Stimulated activated naive B cell treated with anti-CD40 and anti-IgM and Interleukin-4, amounts not matched to agents 10 μg/mL and 1 μg/mL and 100 μg/mL, for 72 hours (primary cell): ENCODE measurements around the gene CEP290.
"Not testable (repeated sequence)": the region's sequence is repeated elsewhere in the genome, so short reads cannot be mapped to it uniquely, and the experiment has no call there.

Source experiments
- ATAC-seq, 2 donors: fragments of 150-1000 bp; cut with Tn5 transposase; replicated peaks; 2 replicates each; pipeline ENCODE4 v1.10.0; 2021; ENCODE audit warnings: moderate library complexity in 1 of 2
- DNase-seq: peaks from one replicate; pipeline ENCODE4 v3.0.0; 2021
- H3K27ac Mint-ChIP-seq: one replicate; pipeline ENCODE4 v1.8.0; 2022; ENCODE audit warnings: mild to moderate bottlenecking, mixed read lengths
- H3K27me3 Mint-ChIP-seq, 2 donors: one replicate each; pipeline ENCODE4 v1.8.0; 2022; ENCODE audit warnings: mixed read lengths in 2 of 2
- H3K36me3 Mint-ChIP-seq, 2 donors: one replicate each; pipeline ENCODE4 v1.8.0; 2022; ENCODE audit warnings: mixed read lengths in 2 of 2, mild to moderate bottlenecking in 1 of 2
- H3K4me1 Mint-ChIP-seq, 2 donors: one replicate each; pipeline ENCODE4 v1.8.0; 2022; ENCODE audit warnings: mixed read lengths in 2 of 2, mild to moderate bottlenecking in 1 of 2
- H3K4me3 Mint-ChIP-seq, 2 donors: one replicate each; pipeline ENCODE4 v1.8.0; 2022; ENCODE audit warnings: mild to moderate bottlenecking in 2 of 2, mixed read lengths in 2 of 2, moderate library complexity in 1 of 2
- H3K9me3 Mint-ChIP-seq, 2 donors: one replicate each; pipeline ENCODE4 v1.8.0; 2022; ENCODE audit warnings: mixed read lengths in 2 of 2, mild to moderate bottlenecking in 1 of 2

The CEP290 gene

DNA sequence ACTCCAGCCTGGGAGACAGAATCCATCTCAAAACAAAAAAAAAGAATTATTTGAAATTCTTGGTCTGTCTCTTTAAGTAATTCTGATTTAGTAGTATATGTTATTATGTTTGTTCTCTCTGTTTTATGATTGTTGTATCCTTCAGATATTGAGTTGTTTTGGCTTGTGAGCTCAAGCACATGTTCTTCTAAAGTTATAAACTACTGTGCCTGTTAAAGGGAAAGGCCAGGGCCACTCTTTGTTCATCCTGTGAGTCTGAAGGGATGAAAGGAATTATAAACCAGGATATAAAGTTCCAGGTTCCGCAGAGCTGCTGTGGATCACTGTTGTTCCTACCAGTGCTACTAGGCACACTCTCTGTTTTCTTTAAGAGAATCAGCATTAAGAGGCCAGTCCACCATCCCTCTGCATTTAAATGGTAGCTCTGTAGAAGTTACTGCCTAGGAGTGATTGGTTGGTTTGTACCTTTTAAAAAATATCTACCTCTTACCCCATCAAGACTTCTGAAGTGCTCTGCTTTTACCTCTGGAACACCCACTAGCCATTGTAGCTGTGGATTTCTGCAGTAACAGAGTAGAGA is 14.3 kb upstream of the CEP290 start:
- DNase-seq: no peak
- Mint-ChIP-seq H3K27ac (no peak overlapping the region), H3K36me3 (peaks cover 8 to 15% of the 10 kb centered on the region in 2 donors), H3K9me3 (no peaks in the 10 kb centered on the region), H3K4me1 (no peaks in the 10 kb centered on the region), H3K27me3 (no peaks in the 10 kb centered on the region), H3K4me3 (no peak overlapping the region)
- ATAC-seq: no peak

DNA sequence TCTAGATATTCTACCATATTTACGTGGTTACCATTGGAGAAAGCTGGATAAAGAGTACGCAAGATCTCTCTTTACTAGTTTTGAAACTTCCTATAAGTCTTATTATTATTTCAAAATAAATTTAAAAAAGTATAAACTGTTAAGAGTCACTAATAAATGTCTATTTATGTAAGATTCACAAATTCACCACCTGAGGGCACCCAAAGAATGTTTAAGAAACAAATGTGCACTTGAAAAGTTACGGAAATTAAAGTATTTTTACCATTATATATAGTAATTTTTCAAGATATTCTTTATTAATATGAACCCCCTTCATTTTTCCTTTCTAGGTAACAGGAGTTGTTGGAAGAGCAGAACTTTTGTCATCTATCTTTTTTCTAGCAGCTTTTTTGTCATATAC is 12.1 kb upstream of the CEP290 start:
- H3K36me3 Mint-ChIP-seq: peaks cover 12 to 21% of the 10 kb centered on the region in 2 donors
- no peak for DNase-seq
- H3K27ac Mint-ChIP-seq: no peak overlapping the region
- no peaks in the 10 kb centered on the region for H3K9me3 Mint-ChIP-seq
- H3K4me1 Mint-ChIP-seq: peaks cover 0 to 8% of the 10 kb centered on the region in 2 donors
- no peaks in the 10 kb centered on the region for H3K27me3 Mint-ChIP-seq
- no peak overlapping the region for H3K4me3 Mint-ChIP-seq
- ATAC-seq: no peak

DNA sequence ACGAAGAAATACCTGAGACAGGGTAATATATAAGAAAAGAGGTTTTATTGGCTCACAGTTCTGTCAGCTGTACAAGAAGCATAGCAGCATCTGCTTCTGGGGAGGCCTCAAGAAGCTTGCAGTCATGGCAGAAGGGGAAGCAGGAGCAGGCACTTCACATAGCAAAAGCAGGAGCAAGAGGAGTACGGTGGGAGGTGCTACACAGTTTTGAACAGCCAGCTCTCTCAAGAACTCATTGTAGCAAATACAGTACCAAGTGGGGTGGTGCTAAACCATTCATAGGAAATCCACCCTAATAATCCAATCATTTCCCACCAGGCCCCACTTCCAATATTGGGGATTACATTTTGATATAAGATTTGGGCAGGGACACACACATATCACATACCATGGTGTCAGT is 8.2 kb upstream of the CEP290 start:
- Mint-ChIP-seq H3K27me3 (no peaks in the 10 kb centered on the region), H3K27ac (no peak overlapping the region), H3K4me1 (peaks cover 6 to 23% of the 10 kb centered on the region in 2 donors), H3K36me3 (peaks cover 9 to 13% of the 10 kb centered on the region in 2 donors), H3K4me3 (no peak overlapping the region), H3K9me3 (no peaks in the 10 kb centered on the region)
- ATAC-seq: no peak
- no peak for DNase-seq

DNA sequence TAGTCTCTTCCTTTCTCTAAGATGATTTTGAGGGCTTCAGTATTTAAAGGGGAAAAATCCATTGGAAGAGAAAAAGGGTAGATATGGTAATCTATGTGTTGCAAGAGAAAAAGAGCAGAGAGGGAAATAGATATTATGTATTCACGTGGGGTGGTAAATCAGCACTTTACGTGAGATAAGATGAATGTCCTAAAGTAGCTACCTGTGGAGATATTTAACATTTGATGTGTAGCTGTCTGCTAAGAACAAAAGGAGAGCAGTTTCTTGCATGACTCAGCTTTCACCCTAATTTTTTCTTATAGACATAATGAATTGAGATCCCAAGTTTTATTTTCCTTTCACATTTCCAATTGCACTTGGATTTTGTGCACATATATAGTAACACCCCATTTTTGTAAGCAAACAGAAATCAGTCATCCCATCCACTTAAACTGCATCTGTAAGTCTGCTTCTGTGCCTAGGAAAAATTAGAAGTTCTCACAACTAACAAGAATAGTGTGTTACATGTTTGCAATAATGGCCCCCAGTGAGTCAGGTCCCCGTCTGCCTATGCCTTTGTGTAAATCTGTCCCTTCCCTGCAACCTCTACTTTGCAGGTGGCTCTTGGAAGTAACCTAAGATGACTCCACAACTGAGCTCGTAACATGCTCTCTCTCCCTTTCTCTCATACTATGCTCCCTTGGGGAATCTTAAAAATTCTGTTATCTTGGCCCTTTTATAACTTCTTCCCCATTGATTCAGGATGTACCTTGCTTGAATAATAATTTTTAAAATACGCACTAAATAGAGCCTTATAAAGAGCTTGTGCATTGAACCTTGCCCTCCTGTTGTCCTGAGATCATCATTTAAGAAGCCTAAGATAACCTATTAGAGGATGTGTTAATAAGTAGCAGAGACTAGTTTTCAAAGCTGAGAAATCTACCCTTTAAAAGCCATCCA is 3.9 kb upstream of the CEP290 start:
- Mint-ChIP-seq H3K4me1 (peaks cover 10 to 36% of the 10 kb centered on the region in 2 donors), H3K27me3 (no peaks in the 10 kb centered on the region), H3K27ac (no peak overlapping the region), H3K4me3 (no peak overlapping the region), H3K9me3 (no peaks in the 10 kb centered on the region), H3K36me3 (peaks cover 8 to 9% of the 10 kb centered on the region in 2 donors)
- ATAC-seq: no peak
- no peak for DNase-seq

DNA sequence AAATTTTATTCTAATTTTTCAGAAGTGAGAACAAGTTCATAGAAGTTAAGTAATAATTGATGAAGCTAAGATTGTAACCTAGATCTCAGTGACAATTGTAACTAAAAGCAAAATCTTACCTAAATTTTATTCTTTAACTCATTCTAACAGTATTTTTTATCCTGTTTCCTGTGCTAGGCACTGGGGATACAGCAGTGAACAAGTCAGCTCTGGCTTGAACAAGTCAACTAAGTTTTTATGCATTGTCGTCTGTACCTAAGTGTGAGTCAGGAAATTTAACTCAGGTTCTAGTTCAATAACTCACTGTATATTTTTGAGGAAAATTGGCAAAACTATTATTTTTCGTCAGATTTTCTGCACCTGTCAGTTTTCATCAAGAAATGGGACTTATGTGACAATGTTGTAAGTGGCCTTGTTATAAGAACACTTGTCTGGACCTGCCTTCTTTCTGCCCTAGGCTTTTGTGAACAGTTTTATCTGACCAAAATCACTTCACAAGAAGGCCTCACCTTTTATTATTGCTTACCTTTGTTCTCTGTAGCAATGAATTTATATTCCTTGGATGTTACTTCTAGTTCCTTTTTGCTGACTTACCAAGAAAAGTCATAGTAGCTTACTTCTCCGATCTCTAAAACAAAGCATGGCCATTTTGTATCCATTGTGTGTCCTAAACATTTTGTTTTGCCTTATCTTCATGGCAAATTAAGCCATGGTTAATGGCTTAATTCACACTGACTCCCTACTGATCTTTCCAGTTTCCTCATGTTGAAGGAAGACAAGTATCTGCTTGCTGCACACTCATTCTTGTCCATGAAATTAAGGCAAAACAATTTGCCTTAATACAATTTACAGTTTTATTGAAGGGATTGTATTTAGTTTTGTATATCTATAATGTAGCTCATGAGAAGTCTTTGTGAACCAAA is 2.9 kb upstream of the CEP290 start:
- Mint-ChIP-seq H3K36me3 (peaks cover 2 to 11% of the 10 kb centered on the region in 2 donors), H3K4me3 (no peak overlapping the region), H3K27ac (no peak overlapping the region), H3K27me3 (no peaks in the 10 kb centered on the region), H3K9me3 (no peaks in the 10 kb centered on the region), H3K4me1 (peaks cover 11 to 29% of the 10 kb centered on the region in 2 donors)
- no peak for DNase-seq
- ATAC-seq: no peak

DNA sequence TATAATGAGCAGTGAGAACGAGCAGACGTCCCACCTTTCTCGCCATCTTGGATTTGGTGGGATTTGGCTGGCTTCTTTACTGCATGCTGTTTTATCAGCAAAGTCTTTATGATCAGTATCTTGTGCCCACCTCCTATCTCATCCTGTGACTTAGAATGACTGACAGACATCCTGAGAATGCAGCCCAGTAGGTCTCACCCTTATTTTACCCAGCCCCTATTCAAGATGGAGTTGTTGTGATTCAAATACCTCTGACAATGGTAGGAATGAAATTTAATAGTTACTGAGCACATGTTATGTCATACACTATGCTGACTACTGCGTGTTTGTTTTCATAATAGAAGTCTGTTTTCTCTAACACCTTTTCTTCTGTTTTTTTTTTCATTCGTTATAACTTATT is 2.1 kb upstream of the CEP290 start:
- ATAC-seq (no peak), DNase-seq (no peak)

DNA sequence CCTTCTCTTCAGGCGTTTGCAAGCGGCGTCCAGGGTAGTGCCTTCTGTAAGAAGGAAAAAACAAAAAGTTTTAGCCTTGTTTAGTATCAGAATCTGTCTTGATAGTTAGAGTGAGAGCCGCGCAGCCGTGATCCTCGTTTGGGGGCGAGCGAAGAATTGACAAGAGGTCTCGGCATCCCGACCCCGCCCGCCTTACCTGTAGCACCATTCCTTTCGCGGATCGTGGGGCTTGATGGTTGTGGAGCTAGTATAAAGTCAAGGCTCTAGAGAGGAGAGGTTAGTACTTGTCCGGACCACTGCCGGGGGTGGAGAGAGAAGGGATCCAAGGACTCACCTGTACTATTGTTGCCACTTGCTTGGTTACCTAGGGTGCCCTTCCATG is 713 bp upstream of the CEP290 start:
- H3K9me3 Mint-ChIP-seq: no peaks in the 10 kb centered on the region
- H3K4me3 Mint-ChIP-seq: peak overlapping the region; percentile 94 to 98
- peak overlapping the region; percentile 97 for H3K27ac Mint-ChIP-seq
- no peaks in the 10 kb centered on the region for H3K27me3 Mint-ChIP-seq
- peaks cover 17 to 30% of the 10 kb centered on the region in 2 donors for H3K4me1 Mint-ChIP-seq
- H3K36me3 Mint-ChIP-seq: peaks cover 9 to 20% of the 10 kb centered on the region in 2 donors
- ATAC-seq: peak in 1 of 2 donors; percentile 0
- no peak for DNase-seq

More for the DNA sequence above, 2.1 kb upstream of the CEP290 start:
- no peak overlapping the region for H3K4me3 Mint-ChIP-seq
- no peaks in the 10 kb centered on the region for H3K9me3 Mint-ChIP-seq
- no peaks in the 10 kb centered on the region for H3K27me3 Mint-ChIP-seq
- no peak overlapping the region for H3K27ac Mint-ChIP-seq
- peaks cover 0 to 9% of the 10 kb centered on the region in 2 donors for H3K36me3 Mint-ChIP-seq
- peaks cover 11 to 28% of the 10 kb centered on the region in 2 donors for H3K4me1 Mint-ChIP-seq

DNA sequence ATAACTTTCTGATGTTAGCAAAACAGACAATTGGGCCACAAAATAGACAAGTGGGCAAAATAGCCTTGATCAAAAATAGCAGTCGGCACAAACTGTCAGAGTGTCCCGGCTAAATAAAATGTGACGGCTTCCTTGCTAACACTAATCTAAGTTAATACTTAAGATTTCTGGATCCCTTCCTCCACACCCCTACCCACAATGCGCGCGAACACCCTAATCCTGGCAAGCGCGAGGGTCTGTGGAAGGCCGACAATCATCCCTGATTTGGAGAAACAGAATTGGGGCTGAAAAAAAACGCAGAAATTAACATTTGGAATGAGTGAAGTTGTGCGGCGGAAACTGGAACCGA is 489 bp downstream of the CEP290 start:
- Mint-ChIP-seq H3K4me1 (peaks cover 17 to 33% of the 10 kb centered on the region in 2 donors), H3K36me3 (peaks cover 14 to 27% of the 10 kb centered on the region in 2 donors), H3K4me3 (peak overlapping the region; percentile 94 to 98), H3K9me3 (no peaks in the 10 kb centered on the region), H3K27me3 (no peaks in the 10 kb centered on the region), H3K27ac (peak overlapping the region; percentile 97)
- ATAC-seq: no peak
- DNase-seq: no peak

DNA sequence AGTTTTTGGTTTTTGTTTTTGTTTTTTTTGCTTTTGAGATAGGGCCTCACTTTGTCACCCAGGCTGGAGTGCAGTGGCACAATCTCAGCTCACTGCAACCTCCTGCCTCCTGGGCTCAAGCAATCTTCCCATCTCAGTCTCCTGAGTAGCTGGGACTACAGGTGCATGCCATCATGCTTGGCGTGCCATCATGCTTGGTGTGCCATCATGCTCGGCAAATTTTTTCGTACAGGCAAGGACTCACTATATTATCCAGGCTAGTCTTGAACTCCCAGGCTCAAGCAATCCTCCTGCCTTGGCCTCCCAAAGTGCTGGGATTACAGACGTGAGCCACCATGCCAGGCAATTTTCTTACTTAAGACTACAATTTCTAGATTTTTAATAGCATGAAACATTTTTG is 2.2 kb downstream of the CEP290 start:
- ATAC-seq, H3K4me3 Mint-ChIP-seq, H3K9me3 Mint-ChIP-seq, DNase-seq, H3K27me3 Mint-ChIP-seq, H3K27ac Mint-ChIP-seq: not testable (repeated sequence)
- peaks cover 12 to 19% of the 10 kb centered on the region in 2 donors for H3K4me1 Mint-ChIP-seq
- H3K36me3 Mint-ChIP-seq: peaks cover 17 to 30% of the 10 kb centered on the region in 2 donors

DNA sequence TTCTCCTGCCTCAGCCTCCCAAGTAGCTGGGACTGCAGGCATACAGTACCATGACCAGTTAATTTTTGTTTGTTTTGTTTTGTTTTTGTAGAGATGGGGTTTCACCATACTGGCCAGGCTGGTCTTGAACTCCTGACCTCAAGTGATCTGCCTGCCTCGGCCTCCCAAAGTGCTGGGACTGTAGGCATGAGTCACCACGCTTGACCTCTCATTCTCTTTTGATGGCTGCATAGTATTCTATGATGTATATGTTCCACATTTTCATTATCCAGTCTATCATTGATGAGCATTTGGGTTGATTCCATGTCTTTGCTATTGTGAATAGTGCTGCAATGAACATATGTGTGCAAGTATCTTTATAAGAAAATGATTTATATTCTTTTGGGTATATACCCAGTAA is 8.7 kb downstream of the CEP290 start:
- H3K27me3 Mint-ChIP-seq, ATAC-seq, H3K9me3 Mint-ChIP-seq, H3K27ac Mint-ChIP-seq, DNase-seq, H3K4me3 Mint-ChIP-seq: not testable (repeated sequence)
- H3K4me1 Mint-ChIP-seq: peaks cover 7 to 24% of the 10 kb centered on the region in 2 donors
- H3K36me3 Mint-ChIP-seq: peaks cover 36 to 46% of the 10 kb centered on the region in 2 donors

DNA sequence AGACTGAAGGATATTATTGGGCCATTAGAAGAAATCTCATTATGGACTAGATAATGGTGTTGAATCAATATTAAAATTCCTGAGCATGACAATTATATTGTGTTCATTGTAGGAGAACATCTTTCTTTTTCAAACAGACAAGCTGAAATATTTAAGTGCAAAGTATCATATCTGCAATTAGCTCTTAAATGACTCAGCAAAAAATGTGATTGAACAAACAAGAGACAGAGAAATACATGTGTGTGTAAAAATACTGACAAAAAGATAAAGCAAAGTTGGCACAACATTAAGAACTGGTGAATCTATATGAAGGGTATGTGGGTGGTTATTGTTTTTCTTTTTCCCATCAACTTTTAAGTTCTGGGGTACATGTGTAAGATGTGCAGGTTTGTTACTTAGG is 9.5 kb downstream of the CEP290 start:
- peaks cover 3 to 16% of the 10 kb centered on the region in 2 donors for H3K4me1 Mint-ChIP-seq
- DNase-seq (no peak), ATAC-seq (no peak)
- H3K27ac Mint-ChIP-seq: no peak overlapping the region
- peaks cover 0 to 4% of the 10 kb centered on the region in 2 donors for H3K9me3 Mint-ChIP-seq
- H3K36me3 Mint-ChIP-seq: peaks cover 28 to 39% of the 10 kb centered on the region in 2 donors
- H3K27me3 Mint-ChIP-seq: no peaks in the 10 kb centered on the region
- H3K4me3 Mint-ChIP-seq: no peak overlapping the region

DNA sequence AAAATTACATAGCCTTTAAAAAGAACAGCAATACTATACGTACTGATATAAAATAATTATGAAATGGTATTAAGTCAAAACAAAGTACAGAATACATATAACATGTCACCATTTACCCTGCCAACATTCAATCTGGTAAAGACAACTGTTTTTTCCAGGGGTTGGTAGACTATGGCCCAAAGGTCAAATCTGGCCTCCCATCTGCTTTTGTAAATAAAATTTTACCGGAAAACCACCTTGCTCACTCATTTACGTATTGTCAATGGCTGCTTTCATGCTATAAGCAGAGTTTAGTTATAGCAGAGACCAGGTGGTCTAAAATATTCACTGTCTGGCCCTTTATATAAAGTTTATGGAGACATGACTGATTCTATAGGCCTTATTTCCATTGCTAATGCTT is 14.0 kb downstream of the CEP290 start:
- Mint-ChIP-seq H3K36me3 (peaks cover 12 to 21% of the 10 kb centered on the region in 2 donors), H3K4me3 (no peak overlapping the region), H3K9me3 (no peaks in the 10 kb centered on the region), H3K27me3 (no peaks in the 10 kb centered on the region), H3K27ac (no peak overlapping the region), H3K4me1 (peaks cover 3 to 11% of the 10 kb centered on the region in 2 donors)
- ATAC-seq: no peak
- DNase-seq: no peak

DNA sequence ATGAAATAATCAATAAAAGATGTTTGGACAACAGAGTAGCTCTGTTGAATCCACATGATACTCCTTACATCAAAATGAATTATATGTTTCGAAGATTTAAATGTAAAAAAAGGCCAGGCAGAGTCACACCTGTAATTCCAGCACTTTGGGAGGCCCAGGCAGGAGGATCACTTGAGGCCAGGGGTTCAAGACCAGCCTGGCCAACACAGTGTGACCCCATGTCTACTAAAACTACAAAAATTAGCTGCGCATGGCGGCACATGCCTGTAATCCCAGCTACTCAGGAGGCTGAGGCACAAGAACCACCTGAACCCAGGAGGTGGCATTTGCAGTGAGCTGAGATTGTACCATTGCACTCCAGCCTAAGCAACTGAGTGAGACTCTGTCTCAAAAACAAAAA is 14.8 kb downstream of the CEP290 start:
- Mint-ChIP-seq H3K27ac (no peak overlapping the region), H3K4me1 (peaks cover 0 to 4% of the 10 kb centered on the region in 2 donors), H3K27me3 (no peaks in the 10 kb centered on the region), H3K4me3 (no peak overlapping the region), H3K9me3 (no peaks in the 10 kb centered on the region), H3K36me3 (peaks cover 6 to 13% of the 10 kb centered on the region in 2 donors)
- DNase-seq (no peak), ATAC-seq (no peak)

DNA sequence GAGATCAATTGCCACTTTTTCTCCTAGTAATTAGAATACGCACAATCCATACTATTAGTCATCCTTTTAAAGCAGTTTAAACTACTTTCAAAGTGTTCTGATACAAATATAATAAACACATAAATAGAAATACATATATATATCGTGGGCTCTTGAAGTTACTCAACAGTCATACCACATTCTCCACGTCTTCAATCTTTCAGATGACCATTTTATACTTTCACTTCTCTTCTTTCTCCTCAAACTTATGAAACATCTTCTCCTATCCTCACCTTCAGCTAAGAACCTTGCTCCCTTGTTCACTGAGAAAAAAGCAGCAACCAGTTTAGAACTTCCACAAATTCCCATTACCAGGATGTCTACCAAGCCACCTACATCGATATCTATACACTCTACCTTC is 19.2 kb downstream of the CEP290 start:
- H3K4me3 Mint-ChIP-seq: no peak overlapping the region
- no peak for ATAC-seq
- no peaks in the 10 kb centered on the region for H3K4me1 Mint-ChIP-seq

More for the DNA sequence above, 19.2 kb downstream of the CEP290 start:
- Mint-ChIP-seq H3K36me3 (peaks cover 8 to 10% of the 10 kb centered on the region in 2 donors), H3K9me3 (no peaks in the 10 kb centered on the region), H3K27me3 (no peaks in the 10 kb centered on the region), H3K27ac (no peak overlapping the region)
- no peak for DNase-seq
